ENCODE measurements around the gene SPOPL.

DNA sequence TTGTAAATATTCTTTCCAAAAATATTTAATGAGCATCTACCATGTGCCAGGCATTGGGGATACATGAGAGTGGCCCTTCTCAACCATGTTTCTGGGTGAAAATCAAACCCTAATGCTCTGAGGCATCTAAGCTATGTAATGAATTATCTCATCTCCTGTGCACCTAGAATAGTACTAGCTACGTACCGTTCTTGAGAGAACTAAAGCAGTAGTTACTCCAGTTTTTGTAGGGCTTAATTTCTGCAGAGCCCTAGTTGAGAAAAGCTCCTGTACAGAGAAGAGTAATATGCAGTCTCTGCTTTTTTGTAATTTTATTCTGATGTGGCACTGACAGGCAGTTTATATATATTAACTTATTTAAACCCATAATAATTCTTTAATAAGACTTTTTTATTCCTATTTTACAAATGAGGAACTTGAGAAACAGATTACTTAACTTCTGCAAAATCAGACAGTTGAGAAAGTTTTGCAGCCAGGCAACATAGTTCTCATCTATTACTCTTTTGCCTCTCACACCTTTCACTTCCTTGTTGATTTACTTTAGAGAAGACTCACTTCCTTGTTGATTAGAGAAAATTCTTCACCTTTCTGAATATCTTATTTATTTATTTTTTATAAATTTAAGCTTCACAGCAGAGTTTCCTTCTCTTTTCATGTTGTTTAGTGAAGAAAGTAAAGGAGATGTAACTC, 3.1 kb downstream of the SPOPL start:
- TF ChIP-seq POLR2AphosphoS5 (IDR thresholded peaks at IDR 0.05; ENCODE audit: low read depth, low read length), result no peak
- TF ChIP-seq, protein P1, sequence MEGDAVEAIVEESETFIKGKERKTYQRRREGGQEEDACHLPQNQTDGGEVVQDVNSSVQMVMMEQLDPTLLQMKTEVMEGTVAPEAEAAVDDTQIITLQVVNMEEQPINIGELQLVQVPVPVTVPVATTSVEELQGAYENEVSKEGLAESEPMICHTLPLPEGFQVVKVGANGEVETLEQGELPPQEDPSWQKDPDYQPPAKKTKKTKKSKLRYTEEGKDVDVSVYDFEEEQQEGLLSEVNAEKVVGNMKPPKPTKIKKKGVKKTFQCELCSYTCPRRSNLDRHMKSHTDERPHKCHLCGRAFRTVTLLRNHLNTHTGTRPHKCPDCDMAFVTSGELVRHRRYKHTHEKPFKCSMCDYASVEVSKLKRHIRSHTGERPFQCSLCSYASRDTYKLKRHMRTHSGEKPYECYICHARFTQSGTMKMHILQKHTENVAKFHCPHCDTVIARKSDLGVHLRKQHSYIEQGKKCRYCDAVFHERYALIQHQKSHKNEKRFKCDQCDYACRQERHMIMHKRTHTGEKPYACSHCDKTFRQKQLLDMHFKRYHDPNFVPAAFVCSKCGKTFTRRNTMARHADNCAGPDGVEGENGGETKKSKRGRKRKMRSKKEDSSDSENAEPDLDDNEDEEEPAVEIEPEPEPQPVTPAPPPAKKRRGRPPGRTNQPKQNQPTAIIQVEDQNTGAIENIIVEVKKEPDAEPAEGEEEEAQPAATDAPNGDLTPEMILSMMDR (IDR thresholded peaks at IDR 0.05), result no peak

Measured in Panc1 (cell line).